H1 (cell line): ENCODE measurements around the gene CACUL1. TPM values are rescaled to one million over a fixed set of nuclear protein-coding genes. Genes with fewer than 3 reads are reported as not detected.

Experiments used
- CTCF ChIA-PET: fragments of 300-600 bp; sonication (Branson Sonifier 250); formaldehyde crosslinking; loops from one replicate; lab custom pipeline; 2021; ENCODE audit not compliant: partially characterized antibody; lab: Charles Lee
- POLR2A ChIA-PET: fragments of 300-600 bp; sonication (Branson Sonifier 250); formaldehyde crosslinking; loops from one replicate; lab custom pipeline; 2021; ENCODE audit warnings: inconsistent platforms; ENCODE audit not compliant: partially characterized antibody; lab: Charles Lee
- DNase-seq, 2 experiments: peaks; one replicate each; pipeline versions ENCODE4 v3.0.0 to v3.0.0-alpha.2; 2010 to 2022; ENCODE audit warnings: low spot score in 2 of 2, low read depth in 1 of 2, mixed read lengths in 1 of 2
- FAIRE-seq: peaks from 2 replicates; lab custom pipeline; 2011; peaks lifted over from hg19 to GRCh38; lab: Jason Lieb, UNC
- H2AFZ ChIP-seq: 2 replicates; pipeline ENCODE4 v1.8.1; 2012; ENCODE audit warnings: low read length, inconsistent platforms
- H2AK5ac ChIP-seq: 2 replicates; pipeline ENCODE4 v1.6.1; 2013; ENCODE audit warnings: low read depth, low read length
- H2BK120ac ChIP-seq: replicated peaks from 2 replicates; pipeline ENCODE3; 2013; ENCODE audit warnings: low read depth, low read length, inconsistent platforms
- H2BK12ac ChIP-seq: 2 replicates; pipeline ENCODE4 v1.6.1; 2013; ENCODE audit warnings: low read depth, low read length
- H2BK15ac ChIP-seq: 2 replicates; pipeline ENCODE4 v1.6.1; 2013; ENCODE audit warnings: low read length
- H2BK20ac ChIP-seq: 2 replicates; pipeline ENCODE4 v1.6.1; 2013; ENCODE audit warnings: low read length
- H2BK5ac ChIP-seq: 2 replicates; pipeline ENCODE4 v1.6.1; 2013; ENCODE audit warnings: low read depth, low read length
- H3K14ac ChIP-seq: 2 replicates; pipeline ENCODE4 v1.6.1; 2013; ENCODE audit warnings: inconsistent platforms; ENCODE audit not compliant: insufficient read length
- H3K18ac ChIP-seq: 2 replicates; pipeline ENCODE4 v1.6.1; 2013; ENCODE audit warnings: low read length; ENCODE audit errors: extremely low read depth
- H3K23ac ChIP-seq: 2 replicates; pipeline ENCODE4 v1.6.1; 2013; ENCODE audit warnings: inconsistent platforms; ENCODE audit not compliant: insufficient read length
- H3K23me2 ChIP-seq: 2 replicates; pipeline ENCODE4 v1.6.1; 2013; ENCODE audit warnings: low read depth, low read length
- H3K27ac ChIP-seq: 2 replicates; pipeline ENCODE4 v1.6.1; 2011; ENCODE audit warnings: low read depth, low read length, inconsistent platforms
- H3K27me3 ChIP-seq, 4 experiments: replicated peaks in 1 of 4; 1 replicate in 1 of 4; 2 replicates in 3 of 4; pipeline versions ENCODE4 v1.6.1 to v1.8.1; 2011 to 2013; ENCODE audit warnings: low read length in 3 of 4, mild to moderate bottlenecking in 3 of 4, inconsistent platforms in 2 of 4, mixed read lengths in 2 of 4, moderate library complexity in 1 of 4; ENCODE audit not compliant: control insufficient read depth in 3 of 4, insufficient read depth in 3 of 4; ENCODE audit errors: extremely low read depth in 1 of 4
- H3K36me3 ChIP-seq, 4 experiments: 2 replicates each; pipeline versions ENCODE4 v1.6.1 to v1.8.1; 2011 to 2013; ENCODE audit warnings: mild to moderate bottlenecking in 4 of 4, low read length in 3 of 4, moderate library complexity in 2 of 4, control low read depth in 1 of 4, inconsistent platforms in 1 of 4; ENCODE audit not compliant: insufficient read depth in 4 of 4, control insufficient read depth in 2 of 4
- H3K4ac ChIP-seq: replicated peaks from 2 replicates; pipeline ENCODE3; 2013; ENCODE audit warnings: low read length, low read depth, mixed read lengths, inconsistent platforms; ENCODE audit not compliant: insufficient read length
- H3K4me1 ChIP-seq, 4 experiments: replicated peaks in 1 of 4; 1 replicate in 1 of 4; 2 replicates in 3 of 4; pipeline versions ENCODE4 v1.6.1 to v1.8.1; 2011 to 2013; ENCODE audit warnings: low read length in 3 of 4, inconsistent platforms in 2 of 4, mixed read lengths in 1 of 4; ENCODE audit not compliant: insufficient read depth in 4 of 4, control insufficient read depth in 3 of 4
- H3K4me2 ChIP-seq, 2 experiments: 2 replicates each; pipeline versions ENCODE4 v1.6.1 to v1.8.1; 2011 to 2013; ENCODE audit warnings: low read depth in 2 of 2, low read length in 2 of 2, control low read depth in 1 of 2, inconsistent platforms in 1 of 2, mild to moderate bottlenecking in 1 of 2; ENCODE audit not compliant: insufficient read depth in 1 of 2
- H3K4me3 ChIP-seq, 4 experiments: fragments of 200-600, 300-600 bp in 1 of 4; sonication (generic), shearing (Covaris generic), sonication (Bioruptor Twin) in 1 of 4; 2 replicates each; pipeline versions ENCODE4 v1.5.1 to v1.8.1; 2011 to 2016; ENCODE audit warnings: low read length in 4 of 4, low read depth in 3 of 4, control low read depth in 2 of 4, inconsistent platforms in 2 of 4, mild to moderate bottlenecking in 2 of 4, mixed read lengths in 1 of 4, moderate library complexity in 1 of 4; ENCODE audit not compliant: insufficient read depth in 2 of 4; ENCODE audit errors: extremely low read depth in 1 of 4
- H3K56ac ChIP-seq: replicated peaks from 2 replicates; pipeline ENCODE3; 2013; ENCODE audit warnings: low read depth, mild to moderate bottlenecking, mixed read lengths, low read length, inconsistent platforms; ENCODE audit not compliant: insufficient read length
- H3K79me1 ChIP-seq: 2 replicates; pipeline ENCODE4 v1.6.1; 2013; ENCODE audit warnings: low read depth, low read length, control low read depth
- H3K79me2 ChIP-seq, 2 experiments: 2 replicates each; pipeline versions ENCODE4 v1.6.1 to v1.8.1; 2012 to 2013; ENCODE audit warnings: low read length in 2 of 2, mild to moderate bottlenecking in 2 of 2, inconsistent platforms in 1 of 2; ENCODE audit not compliant: insufficient read depth in 2 of 2, control insufficient read depth in 1 of 2
- H3K9ac ChIP-seq, 4 experiments: replicated peaks in 1 of 4; 1 replicate in 1 of 4; 2 replicates in 3 of 4; pipeline versions ENCODE4 v1.6.1 to v1.8.1; 2011 to 2013; ENCODE audit warnings: low read depth in 3 of 4, low read length in 3 of 4, control low read depth in 2 of 4, mild to moderate bottlenecking in 2 of 4, moderate library complexity in 2 of 4, inconsistent platforms in 1 of 4; ENCODE audit errors: extremely low read depth in 1 of 4
- H3K9me3 ChIP-seq, 2 experiments: 2 replicates each; pipeline versions ENCODE4 v1.6.1 to v1.8.1; 2012 to 2013; ENCODE audit warnings: mild to moderate bottlenecking in 2 of 2, moderate library complexity in 2 of 2, control low read depth in 1 of 2, inconsistent platforms in 1 of 2, low read depth in 1 of 2, low read length in 1 of 2, mixed read lengths in 1 of 2; ENCODE audit not compliant: insufficient read depth in 2 of 2
- H4K20me1 ChIP-seq, 2 experiments: replicated peaks in 1 of 2; 2 replicates each; pipeline versions ENCODE3 to v1.8.1; 2011 to 2013; ENCODE audit warnings: inconsistent platforms in 2 of 2, low read length in 2 of 2, mild to moderate bottlenecking in 1 of 2; ENCODE audit not compliant: insufficient read depth in 2 of 2, control insufficient read depth in 1 of 2
- H4K5ac ChIP-seq: 2 replicates; pipeline ENCODE4 v1.6.1; 2013; ENCODE audit warnings: low read length, low read depth, mixed read lengths, inconsistent platforms; ENCODE audit not compliant: insufficient read length
- H4K8ac ChIP-seq: 2 replicates; pipeline ENCODE4 v1.8.0; 2013; ENCODE audit warnings: mild to moderate bottlenecking, moderate library complexity, low read length, inconsistent platforms; ENCODE audit not compliant: insufficient read depth; ENCODE audit errors: extremely low read depth
- H4K91ac ChIP-seq: replicated peaks from 2 replicates; pipeline ENCODE3; 2013; ENCODE audit warnings: low read length, mixed read lengths, inconsistent platforms; ENCODE audit not compliant: insufficient read length
- HDAC6 ChIP-seq: IDR thresholded peaks from one replicate; pipeline ENCODE4 v1.7.1; 2012; ENCODE audit warnings: low read depth, mild to moderate bottlenecking, inconsistent platforms, low read length, moderate library complexity
- NANOG ChIP-seq: IDR thresholded peaks from 2 replicates; pipeline ENCODE4 v1.6.1; 2011; ENCODE audit warnings: low read length, low read depth, mild to moderate bottlenecking, inconsistent platforms; ENCODE audit not compliant: insufficient read depth, poor library complexity, severe bottlenecking
- RFX5 ChIP-seq: IDR thresholded peaks from 2 replicates; pipeline ENCODE4 v1.6.1; 2011; ENCODE audit warnings: low read depth, low read length, improper control_type of control experiment, borderline replicate concordance
- SIRT6 ChIP-seq: IDR thresholded peaks from one replicate; pipeline ENCODE4 v1.7.1; 2012; ENCODE audit warnings: low read length, inconsistent platforms
- WGBS, 2 experiments: shearing (Covaris generic) in 1 of 2; methylation state at CpG; one replicate each; pipeline versions ENCODE4 v1.1.6 to v1.1.7; 2013 to 2015; ENCODE audit warnings: low lambda C conversion rate in 2 of 2, mixed read lengths in 2 of 2, inconsistent platforms in 1 of 2, low coverage in 1 of 2, missing lambda C conversion rate in 1 of 2; ENCODE audit not compliant: insufficient replicate concordance in 2 of 2, insufficient coverage in 1 of 2, insufficient read length in 1 of 2; ENCODE audit errors: extremely low coverage in 1 of 2, missing lambda C conversion rate in 1 of 2; 5-methylcytosine and 5-hydroxymethylcytosine counted together
- polyA plus RNA-seq, 7 experiments: library from polyadenylated mRNA; depleted of rRNA in 3 of 7; stranded (reverse) in 5 of 7; unstranded in 2 of 7; fragments of >200 nt in 5 of 7; fragments of 200-250 nt in 2 of 7; gene quantifications; 1 replicate in 5 of 7; 2 replicates in 1 of 7; 4 replicates in 1 of 7; pipeline versions ENCODE4 v1.2.1 to v1.2.3, GENCODE V29; 2011 to 2013; ENCODE audit warnings: missing spikeins in 2 of 7, mixed read lengths in 2 of 7
- total RNA-seq: library from RNA; stranded (reverse); fragmentation: NEBNext Ultra II Directional; extraction: Animal tissue kit (Norgen Biotek cat#: 25700); gene quantifications from 2 replicates; pipeline ENCODE4 v1.2.1, GENCODE V29; 2021
- TF ChIP-seq, protein P1 (sequence below): IDR thresholded peaks from 2 replicates; pipeline ENCODE4 v1.6.1; 2011; ENCODE audit warnings: low read depth, mild to moderate bottlenecking, low read length; ENCODE audit not compliant: insufficient read depth

CACUL1 gene
- total and polyA plus RNA-seq, 2 of the 8 experiments (the other 6 are each of a cell fraction or from before 2014, with no cell fraction given) = 6.5 to 34.2 TPM

DNA sequence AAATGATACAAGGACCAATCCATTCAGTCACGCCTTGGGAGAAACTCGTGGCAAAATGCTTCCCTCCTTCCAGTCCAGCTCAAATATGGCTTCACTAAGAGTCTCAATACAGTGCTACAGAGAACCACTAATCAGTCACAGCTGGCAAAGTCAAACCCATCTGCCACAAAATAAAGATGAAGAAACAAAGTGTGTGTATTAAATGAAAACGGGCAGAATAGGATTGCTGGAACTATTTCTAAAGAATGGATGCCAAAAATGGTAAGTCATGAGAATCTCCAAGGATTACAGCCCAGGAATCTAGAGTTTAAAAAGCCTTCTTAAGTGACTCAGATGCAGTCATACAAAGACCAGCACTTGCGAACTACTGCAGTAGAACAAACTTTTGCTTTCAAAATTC lies 61.9 kb downstream of the CACUL1 start:
- CTCF ChIA-PET = interaction anchor here (1.1 to 1.6 kb wide), 4 partner anchors 16 to 24 kb away, joined by 3 to 5 read pairs (median 4); no protein-coding TSS in a partner anchor
- no peaks in the 10 kb centered on the region for H3K79me1 ChIP-seq
- H4K20me1 ChIP-seq = no peaks in the 10 kb centered on the region
- no peak overlapping the region for H3K9ac ChIP-seq
- no peaks in the 10 kb centered on the region for H3K4me1 ChIP-seq
- H3K79me2 ChIP-seq = 0 out of 4 replicates have a peak, but pooled peaks cover 0 to 2% of the 10 kb centered on the region in 2 experiments
- H3K27me3 ChIP-seq = no peaks in the 10 kb centered on the region
- H3K23ac ChIP-seq = no peak overlapping the region
- H3K27ac ChIP-seq = no peak overlapping the region
- no peak overlapping the region for H2BK5ac ChIP-seq
- no peak overlapping the region for H3K14ac ChIP-seq
- H4K91ac ChIP-seq = no peak overlapping the region
- H3K4ac ChIP-seq = no peak overlapping the region
- peaks cover 0 to 33% (median 3%) of the 10 kb centered on the region in 4 experiments; a peak in 6 of 8 replicates for H3K36me3 ChIP-seq
- H3K56ac ChIP-seq = no peak overlapping the region
- H2BK12ac ChIP-seq = no peak overlapping the region
- FAIRE-seq (no peak), DNase-seq (no peak)
- no peak overlapping the region for H4K8ac ChIP-seq
- no peak overlapping the region for H4K5ac ChIP-seq
- H3K4me3 ChIP-seq = no peak overlapping the region
- no peak overlapping the region for H2BK120ac ChIP-seq
- WGBS, 2 experiments = 89% methylated on average over 4 of the region's 4 CpGs; no CpG with 5 or more reads in 1 of the 2 experiments
- no peaks in the 10 kb centered on the region for H3K23me2 ChIP-seq
- H2BK15ac ChIP-seq = no peak overlapping the region
- no peak overlapping the region for H2BK20ac ChIP-seq
- POLR2A ChIA-PET = no interaction called here
- H2AK5ac ChIP-seq = no peak overlapping the region
- no peaks in the 10 kb centered on the region for H3K9me3 ChIP-seq
- no peak overlapping the region for H3K18ac ChIP-seq
- no peak overlapping the region for H3K4me2 ChIP-seq
- no peak overlapping the region for H2AFZ ChIP-seq
- TF ChIP-seq HDAC6 = no peak
- no peak for TF ChIP-seq SIRT6
- no peak for TF ChIP-seq NANOG
- TF ChIP-seq RFX5 = no peak
- TF ChIP-seq, protein P1, sequence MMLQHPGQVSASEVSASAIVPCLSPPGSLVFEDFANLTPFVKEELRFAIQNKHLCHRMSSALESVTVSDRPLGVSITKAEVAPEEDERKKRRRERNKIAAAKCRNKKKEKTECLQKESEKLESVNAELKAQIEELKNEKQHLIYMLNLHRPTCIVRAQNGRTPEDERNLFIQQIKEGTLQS = no peak
